Colonic mucosa (tissue), 4 donors: ENCODE measurements around the gene DOCK2. TPM values are rescaled to one million over a fixed set of nuclear protein-coding genes. Genes with fewer than 3 reads are reported as not detected.

ENCODE experiments used
- DNase-seq: peaks from one replicate; pipeline ENCODE4 v3.0.0-alpha.2; 2020
- H3K27ac ChIP-seq: fragments of 200-600 bp; one replicate; pipeline ENCODE4 v1.8.0; 2021
- H3K27me3 ChIP-seq: fragments of 200-600 bp; one replicate; pipeline ENCODE4 v1.8.0; 2021
- H3K36me3 ChIP-seq: fragments of 200-600 bp; one replicate; pipeline ENCODE4 v1.8.0; 2021
- H3K4me1 ChIP-seq: fragments of 200-600 bp; one replicate; pipeline ENCODE4 v1.8.0; 2021; ENCODE audit warnings: mild to moderate bottlenecking
- H3K4me3 ChIP-seq: fragments of 200-600 bp; one replicate; pipeline ENCODE4 v1.8.0; 2021
- H3K9ac ChIP-seq, 2 donors: one replicate each; pipeline ENCODE4 v1.7.0; 2013; ENCODE audit warnings: control low read depth in 2 of 2, low read depth in 2 of 2, low read length in 2 of 2
- H3K9me3 ChIP-seq: fragments of 200-600 bp; one replicate; pipeline ENCODE4 v1.8.0; 2021
- intact Hi-C: fragments of 100-400 bp; cut with DNase I; formaldehyde crosslinking; loops from one replicate; pipeline ENCODE4 v1.14.1; 2022
- total RNA-seq, 2 donors: library from RNA; stranded (reverse); fragmentation: NEBNext Ultra II Directional in 1 of 2; extraction: Animal tissue kit (Norgen Biotek cat#: 25700) in 1 of 2; gene quantifications; one replicate each; pipeline ENCODE4 v1.2.1, GENCODE V29; 2021
- TF ChIP-seq, protein P1 (sequence below): fragments of 200-600 bp; IDR thresholded peaks from one replicate; pipeline ENCODE4 v1.8.0; 2022; ENCODE audit warnings: antibody characterized with exemption, mild to moderate bottlenecking
- donor health status: healthy.
- donor health status: DM: no; HTN: no; CAD: no.
- donor health status: DM: no; HTN: no; CAD: no.

The DOCK2 gene
- total RNA-seq, 2 donors from 2014 or later: 4.8 to 6.0 TPM

DNA sequence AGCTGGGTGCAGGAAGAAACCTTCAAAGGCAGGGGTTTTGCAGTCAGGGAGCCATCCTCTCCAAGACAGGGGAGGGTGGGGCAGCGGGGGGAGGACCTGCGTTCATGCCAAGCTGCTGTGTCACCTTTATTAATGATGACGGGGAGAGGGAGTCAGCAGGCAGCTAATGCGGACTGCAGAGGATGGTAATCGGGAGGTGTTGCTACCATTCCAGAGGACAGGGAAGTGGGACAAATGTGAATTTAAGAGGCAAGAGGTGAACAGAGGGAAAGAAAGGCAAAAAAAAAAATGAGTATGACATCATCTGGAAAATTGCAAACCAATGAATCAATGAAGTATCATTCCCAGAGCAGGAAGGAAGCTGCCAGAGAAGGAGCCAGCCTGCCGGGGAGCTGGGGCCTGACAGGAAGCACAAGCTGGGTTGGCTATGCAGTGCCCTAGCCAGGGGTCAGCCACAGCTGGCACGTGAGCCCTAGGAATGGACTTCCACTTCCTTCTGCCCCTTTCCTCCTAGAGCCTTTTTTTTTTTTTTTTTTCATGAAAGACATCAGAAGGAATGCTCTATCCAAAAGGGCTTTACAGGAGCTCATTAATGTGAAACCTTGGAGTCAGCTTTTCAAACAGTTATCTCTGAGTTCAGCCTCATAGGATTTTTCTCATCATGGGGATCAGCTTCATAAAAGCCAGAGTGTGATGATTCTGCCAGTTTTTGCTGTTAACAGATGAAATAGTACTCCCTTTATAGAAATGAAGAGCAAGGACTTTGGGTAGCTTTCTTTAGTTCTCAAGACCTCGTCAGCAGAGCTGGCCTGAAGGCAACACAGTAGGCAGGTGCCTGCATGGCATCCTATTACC, 334.1 kb downstream of the DOCK2 start:
- H3K9ac ChIP-seq: no peak overlapping the region
- DNase-seq: no peak
- intact Hi-C loops: no loop called here

DNA sequence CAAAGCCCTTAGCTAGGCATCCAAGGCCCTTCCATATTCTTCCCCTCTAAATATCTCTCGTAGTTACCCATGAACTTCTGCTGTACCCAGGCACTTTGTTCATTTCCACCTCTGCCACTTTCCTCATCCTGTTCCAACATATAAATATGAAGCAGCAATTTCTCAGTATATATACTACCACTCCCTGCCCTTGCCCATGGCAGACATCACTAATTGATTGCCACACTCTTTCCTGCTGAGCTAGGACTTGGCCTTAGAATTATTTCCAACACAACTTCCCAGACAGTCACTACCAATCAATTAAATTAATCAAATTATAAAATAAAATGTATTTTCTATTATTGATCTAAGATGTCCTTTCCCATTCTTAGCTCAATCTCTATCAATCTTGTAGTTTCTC, 334.7 kb downstream of the DOCK2 start:
- no peak overlapping the region for H3K27ac ChIP-seq
- DNase-seq: no peak
- H3K4me1 ChIP-seq: no peaks in the 10 kb centered on the region
- H3K9ac ChIP-seq: no peak overlapping the region
- H3K27me3 ChIP-seq: no peaks in the 10 kb centered on the region
- no peaks in the 10 kb centered on the region for H3K9me3 ChIP-seq
- intact Hi-C loops: no loop called here
- TF ChIP-seq, protein P1, sequence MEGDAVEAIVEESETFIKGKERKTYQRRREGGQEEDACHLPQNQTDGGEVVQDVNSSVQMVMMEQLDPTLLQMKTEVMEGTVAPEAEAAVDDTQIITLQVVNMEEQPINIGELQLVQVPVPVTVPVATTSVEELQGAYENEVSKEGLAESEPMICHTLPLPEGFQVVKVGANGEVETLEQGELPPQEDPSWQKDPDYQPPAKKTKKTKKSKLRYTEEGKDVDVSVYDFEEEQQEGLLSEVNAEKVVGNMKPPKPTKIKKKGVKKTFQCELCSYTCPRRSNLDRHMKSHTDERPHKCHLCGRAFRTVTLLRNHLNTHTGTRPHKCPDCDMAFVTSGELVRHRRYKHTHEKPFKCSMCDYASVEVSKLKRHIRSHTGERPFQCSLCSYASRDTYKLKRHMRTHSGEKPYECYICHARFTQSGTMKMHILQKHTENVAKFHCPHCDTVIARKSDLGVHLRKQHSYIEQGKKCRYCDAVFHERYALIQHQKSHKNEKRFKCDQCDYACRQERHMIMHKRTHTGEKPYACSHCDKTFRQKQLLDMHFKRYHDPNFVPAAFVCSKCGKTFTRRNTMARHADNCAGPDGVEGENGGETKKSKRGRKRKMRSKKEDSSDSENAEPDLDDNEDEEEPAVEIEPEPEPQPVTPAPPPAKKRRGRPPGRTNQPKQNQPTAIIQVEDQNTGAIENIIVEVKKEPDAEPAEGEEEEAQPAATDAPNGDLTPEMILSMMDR: no peak
- no peak overlapping the region for H3K4me3 ChIP-seq
- H3K36me3 ChIP-seq: no peaks in the 10 kb centered on the region

More for the DNA sequence above, 334.1 kb downstream of the DOCK2 start:
- Histone ChIP-seq H3K4me3 (no peak overlapping the region), H3K27me3 (no peaks in the 10 kb centered on the region), H3K36me3 (no peaks in the 10 kb centered on the region), H3K9me3 (no peaks in the 10 kb centered on the region), H3K4me1 (no peaks in the 10 kb centered on the region), H3K27ac (no peak overlapping the region)
- TF ChIP-seq, protein P1: no peak

DNA sequence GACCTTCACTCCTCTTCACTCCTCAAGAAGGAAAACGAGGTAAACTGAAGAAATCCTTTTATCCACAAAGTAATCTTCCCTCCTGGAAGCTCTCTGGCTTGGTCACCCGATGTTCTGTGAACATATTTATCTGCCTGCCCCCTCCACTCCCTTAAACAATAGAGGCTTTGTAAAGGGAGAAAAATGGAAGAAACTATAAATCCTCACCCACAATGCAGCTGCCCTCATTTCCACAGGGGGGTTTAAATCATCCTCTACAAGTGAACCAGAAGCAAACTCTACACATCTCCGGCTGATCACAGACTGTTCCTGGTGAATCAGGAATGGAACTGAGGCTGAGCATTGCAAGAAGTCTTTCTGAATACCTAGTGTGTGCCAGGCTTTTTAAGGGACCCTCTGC, 336.0 kb downstream of the DOCK2 start:
- intact Hi-C loops: no loop called here
- TF ChIP-seq, protein P1: no peak
- Histone ChIP-seq H3K9me3 (no peaks in the 10 kb centered on the region), H3K27me3 (no peaks in the 10 kb centered on the region), H3K36me3 (no peaks in the 10 kb centered on the region), H3K27ac (no peak overlapping the region), H3K9ac (no peak overlapping the region), H3K4me3 (no peak overlapping the region), H3K4me1 (no peaks in the 10 kb centered on the region)
- no peak for DNase-seq

DNA sequence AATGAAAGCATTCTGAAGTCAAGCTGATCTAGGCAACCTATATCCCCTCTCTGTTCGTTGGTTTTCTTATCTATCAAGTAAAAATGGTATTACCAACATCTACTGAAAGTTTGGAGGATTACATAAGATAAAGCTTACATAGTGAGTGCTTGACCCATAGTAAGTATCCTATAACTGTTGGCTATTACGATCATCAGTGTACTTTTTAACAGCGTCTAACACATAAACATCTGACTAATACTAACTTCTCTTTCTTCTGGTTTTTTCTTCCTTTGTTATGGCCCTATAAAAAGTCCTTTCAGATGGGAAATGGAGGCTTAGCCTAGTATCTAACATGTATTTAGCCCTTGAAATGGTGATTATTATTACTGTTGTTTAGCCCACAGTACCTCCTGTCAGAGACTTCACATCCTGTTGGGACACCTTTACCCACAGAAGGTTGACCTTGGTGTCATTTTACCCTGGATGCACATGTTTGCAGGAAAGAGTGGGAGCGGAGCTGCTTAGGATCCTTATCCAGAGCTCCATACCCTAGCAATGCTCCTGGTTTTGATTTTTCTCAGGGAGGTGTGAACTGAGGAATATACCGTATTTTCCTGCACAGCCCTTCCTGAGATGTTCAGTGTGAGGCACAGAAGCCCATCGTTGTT, 337.2 kb downstream of the DOCK2 start:
- H3K36me3 ChIP-seq: no peaks in the 10 kb centered on the region
- no peaks in the 10 kb centered on the region for H3K4me1 ChIP-seq
- H3K9ac ChIP-seq: no peak overlapping the region
- H3K27ac ChIP-seq: no peak overlapping the region
- H3K9me3 ChIP-seq: no peaks in the 10 kb centered on the region
- intact Hi-C loops: no loop called here
- H3K27me3 ChIP-seq: no peaks in the 10 kb centered on the region
- no peak overlapping the region for H3K4me3 ChIP-seq
- TF ChIP-seq, protein P1: no peak
- DNase-seq: no peak

DNA sequence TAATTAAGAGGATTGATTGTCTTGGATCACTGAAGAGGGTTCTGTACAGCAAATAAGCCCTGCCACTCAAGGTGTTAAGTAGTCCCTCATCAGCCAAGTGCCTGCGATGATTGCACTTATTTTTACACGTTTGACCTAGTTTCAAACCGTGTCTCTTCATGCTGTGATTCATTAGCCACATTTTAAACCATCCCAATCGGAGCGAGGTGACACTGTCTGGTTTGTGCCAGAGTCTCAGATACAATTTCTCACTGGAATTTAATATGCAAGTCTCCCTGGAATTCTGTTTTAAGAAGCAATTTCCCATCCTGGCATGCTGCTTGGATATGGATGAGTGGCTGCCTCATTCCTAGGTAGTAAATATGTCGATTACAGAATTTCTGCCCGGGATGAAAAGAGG, 341.6 kb downstream of the DOCK2 start:
- no peak for DNase-seq
- H3K27ac ChIP-seq: no peak overlapping the region
- H3K4me3 ChIP-seq: no peak overlapping the region
- no peaks in the 10 kb centered on the region for H3K36me3 ChIP-seq
- intact Hi-C loops: no loop called here
- H3K9me3 ChIP-seq: no peaks in the 10 kb centered on the region
- H3K9ac ChIP-seq: no peak overlapping the region
- H3K27me3 ChIP-seq: no peaks in the 10 kb centered on the region
- H3K4me1 ChIP-seq: no peaks in the 10 kb centered on the region
- TF ChIP-seq, protein P1: no peak
